C4-2B (cell line): Measurements from ENCODE around the gene SLC10A3.

ENCODE experiments used
- H3K27ac ChIP-seq: fragments of 450-650 bp; 2 replicates; pipeline ENCODE4 v1.5.1; 2017
- CTCF ChIP-seq: fragments of 450-650 bp; conservative IDR thresholded peaks from 2 replicates; pipeline ENCODE4 v1.5.1; 2017; ENCODE audit warnings: mild to moderate bottlenecking
- ZFX ChIP-seq: fragments of 450-650 bp; IDR thresholded peaks from 2 replicates; pipeline ENCODE4 v1.6.1; 2017

Gene SLC10A3

GRCh38 chrX:154452823-154453222 is 37.6 kb downstream of the SLC10A3 start:
- no peak overlapping the region for H3K27ac ChIP-seq
- no peak for TF ChIP-seq CTCF
- TF ChIP-seq ZFX: no peak

GRCh38 chrX:154450312-154450711 is 40.1 kb downstream of the SLC10A3 start:
- no peak overlapping the region for H3K27ac ChIP-seq
- TF ChIP-seq ZFX (no peak), CTCF (no peak)

GRCh38 chrX:154449618-154450017 is 40.8 kb downstream of the SLC10A3 start:
- H3K27ac ChIP-seq: no peak overlapping the region
- TF ChIP-seq CTCF (no peak), ZFX (no peak)

GRCh38 chrX:154448484-154448883 is 41.9 kb downstream of the SLC10A3 start:
- TF ChIP-seq ZFX (no peak), CTCF (no peak)
- H3K27ac ChIP-seq: no peak overlapping the region

- no peak overlapping the region for H3K27ac ChIP-seq
- no peak for TF ChIP-seq ZFX
- no peak for TF ChIP-seq CTCF
Measured at GRCh38 chrX:154446430-154446829, 44.0 kb downstream of the SLC10A3 start.

- H3K27ac ChIP-seq: no peak overlapping the region
- TF ChIP-seq ZFX (no peak), CTCF (no peak)
Measured at GRCh38 chrX:154445776-154446175, 44.7 kb downstream of the SLC10A3 start.

- peak overlapping the region; percentile 97 for H3K27ac ChIP-seq
- TF ChIP-seq CTCF (no peak), ZFX (no peak; the same call in 1 of the 2 replicates)
Measured at GRCh38 chrX:154444755-154445246, 45.6 kb downstream of the SLC10A3 start.
